ENCODE measurements around the gene BBX.

BBX gene

DNA sequence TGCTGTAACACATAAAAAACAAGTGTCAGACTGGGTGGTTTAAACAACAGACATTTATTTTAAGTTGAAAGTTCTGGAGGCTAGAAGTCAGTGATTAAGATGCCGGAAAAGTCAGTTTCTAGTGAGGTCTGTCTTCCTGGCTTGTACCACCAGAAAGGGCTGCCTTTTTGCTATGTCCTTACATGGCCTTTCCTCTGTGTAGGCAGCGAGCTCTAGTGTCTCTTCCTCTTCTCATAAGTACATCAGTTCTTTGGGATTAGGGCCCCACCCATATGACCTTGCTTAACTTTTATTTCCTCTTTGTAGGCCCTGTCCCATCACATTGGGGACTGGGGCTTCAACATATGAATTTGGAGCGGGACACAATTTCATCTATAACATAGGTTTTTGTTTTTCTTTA is 128.0 kb downstream of the BBX start:
- DNase-seq (ENCODE audit: low read depth in 3 of 3), result no peak

DNA sequence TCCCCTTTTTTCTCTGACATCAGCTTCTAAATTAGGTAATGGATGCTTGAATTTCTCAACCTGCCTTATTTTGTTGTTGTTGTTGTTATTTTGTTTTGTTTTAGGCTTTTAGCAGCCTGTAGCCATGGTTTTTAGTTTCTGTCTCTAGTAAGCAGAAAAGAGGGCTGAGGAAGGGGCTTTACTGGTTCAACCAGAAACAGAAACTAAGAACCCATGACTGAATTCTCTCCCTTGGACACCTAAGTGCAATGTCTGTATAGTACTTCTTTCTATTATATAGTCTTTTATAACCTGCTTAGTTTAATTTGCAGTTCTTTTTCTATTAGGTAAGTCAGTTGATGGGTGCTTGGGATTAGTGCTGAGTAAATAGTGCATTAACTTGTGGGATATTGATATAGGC is 129.0 kb downstream of the BBX start:
- DNase-seq (ENCODE audit: low read depth in 3 of 3), result no peak

DNA sequence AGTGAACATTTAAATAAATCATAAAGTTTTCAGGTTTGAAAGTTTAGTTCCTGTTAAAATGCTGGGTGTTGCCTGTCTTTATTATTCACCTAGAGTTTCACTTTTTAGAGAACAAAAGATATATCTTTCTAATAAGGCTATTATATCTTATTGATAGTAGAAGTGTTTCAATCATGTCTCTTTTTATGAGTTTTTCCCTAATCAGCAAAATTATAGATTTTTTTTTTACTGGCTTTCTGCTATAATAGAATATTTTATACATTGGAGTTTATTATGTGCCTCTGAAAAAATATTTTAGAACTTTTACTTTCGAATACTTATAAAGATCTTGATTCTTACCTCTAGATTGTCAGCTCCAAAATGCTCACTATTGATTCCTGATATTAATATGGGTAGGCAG is 131.5 kb downstream of the BBX start:
- no peak for DNase-seq (ENCODE audit: low read depth in 3 of 3)

DNA sequence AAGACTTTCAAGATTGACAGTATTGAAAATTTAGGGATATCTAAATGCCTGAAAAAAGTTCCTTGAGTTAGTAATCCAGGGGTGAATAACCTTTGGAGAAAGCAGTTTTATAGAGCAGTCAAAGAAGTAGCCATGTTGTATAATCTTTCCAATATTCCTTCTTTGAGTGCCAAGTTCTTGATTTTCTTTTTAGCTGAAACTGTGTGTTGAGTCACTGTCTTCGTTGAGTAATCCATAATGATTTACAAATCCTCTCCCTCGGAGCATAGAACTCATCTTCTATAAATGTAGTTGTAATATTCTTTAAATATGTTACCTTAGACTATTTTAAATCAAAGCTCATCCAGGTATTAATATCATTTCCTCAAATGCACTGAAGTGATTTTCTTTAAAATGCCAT is 135.2 kb downstream of the BBX start:
- no peak for DNase-seq (ENCODE audit: low read depth in 3 of 3)

DNA sequence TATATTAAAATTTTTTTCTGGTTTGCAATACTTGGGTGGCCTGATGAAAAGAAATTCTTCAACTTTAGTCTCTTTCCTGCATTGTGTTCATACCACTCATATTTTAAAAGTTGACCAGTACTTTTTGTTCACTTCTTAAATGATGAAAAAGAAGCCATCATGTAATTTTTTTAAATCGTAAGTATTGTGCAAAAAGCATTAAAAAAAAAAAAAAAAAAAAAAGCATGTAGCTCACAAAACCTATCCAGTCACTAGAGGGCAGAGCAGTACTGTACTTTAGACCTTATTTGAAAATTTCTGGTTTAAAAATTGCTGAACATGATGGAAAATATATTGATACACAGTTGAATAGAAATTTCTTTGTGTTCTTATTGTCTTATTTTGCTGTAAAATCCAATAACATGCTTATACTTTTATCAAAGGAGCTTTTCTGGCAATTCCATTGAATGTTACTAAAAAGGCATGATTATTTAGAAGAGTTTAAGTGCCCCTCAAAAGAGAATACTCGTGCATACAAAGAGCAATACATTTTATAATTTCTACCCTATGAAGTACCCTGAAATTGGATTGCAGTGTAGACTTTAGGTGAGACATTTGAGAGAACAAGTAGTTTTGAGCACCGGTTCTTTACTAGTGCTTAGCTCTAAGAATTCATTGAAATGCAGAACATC is 137.7 kb downstream of the BBX start:
- no peak for DNase-seq (ENCODE audit: low read depth in 3 of 3)

DNA sequence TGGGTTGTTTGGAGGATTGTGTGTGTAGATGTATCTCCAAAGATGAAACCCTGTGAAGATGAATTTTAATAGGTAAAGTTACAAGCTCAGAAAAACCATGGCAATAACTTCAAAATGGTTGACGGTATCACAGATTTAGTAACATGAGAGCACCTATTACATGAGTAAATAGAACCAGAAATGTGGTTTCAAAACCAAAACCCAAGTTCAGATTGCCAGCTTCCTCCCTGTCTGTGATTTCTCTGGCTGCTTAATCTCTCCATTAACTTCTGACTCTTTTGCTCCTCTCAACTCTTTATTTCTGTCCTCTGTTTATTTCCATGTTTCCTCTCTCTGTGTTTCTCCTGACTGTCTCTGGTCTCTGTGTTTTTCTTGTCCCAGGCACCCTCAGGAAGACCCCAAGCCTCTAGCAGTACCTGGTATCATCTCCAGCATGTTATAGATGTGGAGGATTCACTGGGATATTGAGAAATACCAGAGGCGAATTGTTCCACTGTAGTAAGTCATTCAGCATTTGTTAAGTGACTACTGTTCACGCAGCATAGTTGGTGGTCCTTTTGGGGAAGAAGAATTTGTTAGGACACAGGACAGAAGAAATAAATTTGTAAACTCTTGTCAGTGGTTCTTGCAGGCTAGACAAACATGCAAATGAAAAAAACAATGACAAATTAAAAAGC is 138.8 kb downstream of the BBX start:
- DNase-seq (ENCODE audit: low read depth in 3 of 3), result no peak

DNA sequence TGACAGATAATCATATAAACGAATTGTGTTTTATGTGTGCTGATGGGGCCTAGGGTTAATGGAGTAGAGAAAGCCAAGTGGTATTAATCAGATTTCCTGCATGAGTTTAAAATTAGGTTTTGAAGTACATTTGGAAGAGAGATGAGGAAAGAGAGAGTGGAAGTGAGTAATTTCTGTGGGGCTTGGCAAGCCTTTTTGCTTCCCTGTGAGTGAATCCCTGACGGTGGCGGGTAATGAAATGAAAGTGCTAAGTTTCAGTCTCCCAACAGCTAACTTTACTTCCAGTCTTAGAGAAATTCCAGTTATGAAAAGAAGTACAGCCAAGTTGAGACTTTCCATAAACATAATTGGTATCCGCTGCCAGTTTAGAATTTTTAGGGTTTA is 139.4 kb downstream of the BBX start:
- DNase-seq (ENCODE audit: low read depth in 3 of 3), result no peak

DNA sequence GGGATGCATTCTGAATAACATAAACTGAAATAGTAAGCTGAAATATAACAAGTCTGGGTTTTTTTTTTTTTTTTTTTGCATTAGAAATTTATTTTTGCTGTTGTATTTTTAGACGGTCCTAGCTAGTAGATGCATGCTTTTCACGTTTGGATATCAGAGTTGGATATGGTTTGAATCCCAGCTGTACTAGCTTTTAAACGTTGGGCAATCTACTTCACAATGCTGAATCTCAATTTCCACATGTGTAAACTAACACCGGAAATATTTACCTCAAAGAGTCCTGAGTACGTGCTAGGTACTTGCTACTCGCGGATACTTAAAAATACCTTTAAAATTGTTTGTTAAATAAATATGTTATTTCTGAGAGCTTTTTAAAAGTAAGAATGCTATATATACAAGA is 139.8 kb downstream of the BBX start:
- DNase-seq (ENCODE audit: low read depth in 3 of 3), result no peak

DNA sequence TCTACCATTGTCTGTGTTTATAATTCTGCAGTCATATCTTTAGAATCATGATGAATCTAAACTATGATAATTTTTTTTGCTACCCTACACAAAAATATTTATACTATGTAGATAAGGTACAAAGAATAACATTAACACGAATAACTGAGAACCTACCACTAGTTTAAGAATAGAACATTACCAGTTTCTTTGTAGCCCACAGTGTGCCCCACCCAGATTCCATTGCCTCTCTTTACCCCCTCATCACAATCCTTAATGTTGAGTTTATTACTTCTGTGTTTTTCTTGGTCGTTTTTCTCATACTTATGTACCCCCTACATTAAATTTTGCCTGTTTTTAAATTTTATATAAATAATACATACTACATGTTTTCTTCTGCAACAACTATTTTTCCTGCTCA is 140.5 kb downstream of the BBX start:
- DNase-seq (ENCODE audit: low read depth in 3 of 3), result no peak

DNA sequence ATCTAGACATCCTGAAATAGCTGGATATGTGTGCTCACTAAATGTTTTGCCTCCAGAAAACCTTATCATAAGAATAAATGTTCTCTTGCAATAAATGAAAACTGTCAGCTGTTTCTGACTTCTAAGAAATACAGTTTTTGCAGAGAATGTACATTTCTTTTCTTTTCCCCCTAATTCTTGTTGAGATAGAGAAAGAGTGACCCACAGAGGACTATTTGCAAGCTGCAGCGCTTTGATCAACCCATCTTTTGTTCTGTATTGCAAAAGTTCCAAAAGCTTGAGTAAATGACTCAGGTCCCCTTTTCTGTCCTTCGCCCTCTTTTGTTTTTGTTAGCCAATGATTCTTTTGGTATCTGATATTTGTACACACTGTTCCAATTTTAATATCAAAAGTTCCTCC is 141.9 kb downstream of the BBX start:
- no peak for DNase-seq (ENCODE audit: low read depth in 3 of 3)

DNA sequence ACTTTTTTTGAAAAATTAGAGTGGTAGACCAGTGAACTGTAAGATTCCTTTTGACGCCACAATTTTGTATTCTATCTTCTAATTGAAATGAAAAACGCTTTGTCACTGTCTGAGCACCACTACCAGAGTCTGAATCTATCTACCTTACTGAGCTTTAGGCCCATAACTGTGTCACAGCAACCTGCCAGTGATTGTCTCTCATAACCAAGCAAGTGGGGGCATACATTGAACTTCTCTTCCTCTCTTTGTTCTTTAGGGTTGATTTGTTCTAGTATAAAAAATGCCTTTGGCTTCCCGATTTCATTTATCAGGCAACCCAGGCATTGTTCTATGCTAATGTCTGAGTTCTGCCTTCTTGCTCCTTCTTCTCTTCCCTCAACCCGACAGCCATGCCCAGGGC is 142.6 kb downstream of the BBX start:
- no peak for DNase-seq (ENCODE audit: low read depth in 3 of 3)

DNA sequence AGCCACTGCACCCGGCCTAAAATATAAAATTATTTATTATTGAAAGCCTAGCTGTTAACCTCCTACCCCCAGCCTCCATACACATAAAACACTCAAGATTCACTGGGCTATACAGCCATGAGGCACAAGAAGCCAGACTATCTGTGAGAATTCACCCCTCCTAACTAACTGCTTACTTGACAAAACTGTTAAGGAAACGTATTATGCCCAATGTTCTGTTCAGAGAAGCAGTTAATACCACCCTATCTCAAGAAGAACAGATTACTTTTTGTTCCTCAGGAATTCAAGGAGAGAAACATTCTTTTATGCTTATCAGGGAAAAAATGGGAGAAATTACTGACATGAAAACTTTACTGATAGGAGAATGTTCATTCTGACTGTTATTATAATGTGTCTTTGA is 144.1 kb downstream of the BBX start:
- no peak for DNase-seq (ENCODE audit: low read depth in 3 of 3)

DNA sequence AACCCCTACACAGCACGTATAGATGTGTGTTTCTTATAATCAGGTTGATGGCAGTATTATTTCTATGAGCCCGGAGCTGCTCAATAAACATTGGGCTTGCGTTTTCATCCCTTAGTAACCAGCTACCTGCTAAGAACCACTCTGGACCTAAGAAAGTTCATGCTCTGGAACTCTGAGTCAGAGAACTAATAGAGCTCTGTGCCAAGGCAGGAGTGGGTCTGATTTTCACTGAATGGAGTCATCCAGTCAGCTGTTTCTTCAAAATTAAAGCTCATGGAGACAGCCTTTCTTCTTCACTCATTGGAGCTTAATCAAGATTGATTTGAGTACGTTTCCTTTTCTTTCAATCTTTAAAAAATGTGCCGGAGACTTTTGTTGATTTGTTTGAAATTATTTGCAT is 145.7 kb downstream of the BBX start:
- DNase-seq (ENCODE audit: low read depth in 3 of 3), result no peak

DNA sequence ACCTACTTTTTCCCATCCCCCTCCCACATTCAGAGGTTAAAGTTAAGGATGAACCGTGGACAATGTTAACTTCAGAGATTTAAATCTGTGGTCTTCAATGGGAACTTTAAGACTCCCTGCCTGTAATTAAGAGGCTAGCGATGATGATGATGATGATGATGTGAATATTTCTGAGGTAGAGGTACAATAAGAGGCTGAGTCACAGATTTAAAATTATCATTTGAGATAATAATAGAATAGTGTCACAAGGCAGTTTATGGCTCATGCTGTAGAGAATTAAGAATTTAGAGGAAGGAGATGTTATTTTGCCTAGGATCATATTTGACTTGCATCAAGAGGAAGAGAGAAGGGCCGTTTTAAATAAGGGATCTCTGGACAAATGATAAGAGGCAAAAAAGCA is 146.2 kb downstream of the BBX start:
- DNase-seq (ENCODE audit: low read depth in 3 of 3), result no peak

DNA sequence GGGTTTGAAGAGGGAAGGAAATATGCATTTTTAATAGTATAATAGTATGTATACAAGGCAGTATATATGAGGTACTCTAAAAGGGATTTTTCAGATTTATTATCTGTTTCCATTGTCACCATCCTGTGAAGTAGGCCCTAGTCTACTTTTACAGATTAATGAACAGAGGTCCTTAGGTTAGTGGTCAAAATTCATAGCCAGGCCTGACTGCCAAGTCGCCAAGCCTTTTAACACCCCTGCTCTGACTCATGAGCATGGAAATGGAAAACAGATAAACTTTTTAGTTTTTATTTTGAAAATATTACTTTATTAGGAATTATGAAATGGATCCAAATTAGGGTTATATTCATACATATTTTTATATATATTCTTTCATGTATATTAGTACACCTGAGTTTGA is 146.9 kb downstream of the BBX start:
- DNase-seq (ENCODE audit: low read depth in 3 of 3), result no peak

DNA sequence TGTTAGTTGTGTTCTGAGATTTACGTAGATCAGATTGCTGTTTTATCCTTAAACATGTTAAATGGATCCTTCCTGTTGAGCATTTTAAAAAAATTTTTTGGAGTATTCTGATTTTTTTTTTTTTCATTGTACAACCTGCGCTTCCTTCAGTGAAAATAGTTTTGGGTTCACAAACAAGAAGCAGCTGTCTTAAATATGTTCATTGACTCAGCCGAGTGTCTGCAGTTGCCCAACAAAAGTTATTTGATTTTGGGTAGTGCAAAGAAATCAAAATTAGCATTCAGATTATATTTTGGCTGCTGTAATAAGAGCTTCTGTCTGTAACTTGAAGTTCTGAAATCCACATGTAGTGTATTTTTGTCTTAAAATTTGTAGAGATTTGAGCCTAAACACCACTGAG is 148.2 kb downstream of the BBX start:
- DNase-seq (ENCODE audit: low read depth in 3 of 3), result no peak

DNA sequence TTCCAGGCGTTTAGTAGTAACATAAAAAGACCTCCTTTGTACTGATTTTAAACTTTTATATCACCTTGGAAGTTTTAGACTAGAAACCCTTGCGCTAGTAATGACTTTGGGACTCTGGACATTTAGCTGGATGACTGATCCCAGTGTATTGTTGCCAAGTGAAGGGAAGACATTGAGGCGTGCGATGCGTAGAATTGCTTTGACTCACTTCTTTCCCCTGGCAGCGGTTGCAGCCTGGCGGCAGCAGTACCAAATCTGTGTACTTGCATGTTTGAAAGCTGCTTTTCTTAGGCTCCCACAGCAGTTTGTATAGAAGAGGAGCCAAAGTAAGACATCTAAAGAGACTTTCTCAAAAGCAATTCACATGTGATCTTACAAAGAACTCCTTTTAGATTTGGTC is 151.6 kb downstream of the BBX start:
- DNase-seq (ENCODE audit: low read depth in 3 of 3), result no peak

DNA sequence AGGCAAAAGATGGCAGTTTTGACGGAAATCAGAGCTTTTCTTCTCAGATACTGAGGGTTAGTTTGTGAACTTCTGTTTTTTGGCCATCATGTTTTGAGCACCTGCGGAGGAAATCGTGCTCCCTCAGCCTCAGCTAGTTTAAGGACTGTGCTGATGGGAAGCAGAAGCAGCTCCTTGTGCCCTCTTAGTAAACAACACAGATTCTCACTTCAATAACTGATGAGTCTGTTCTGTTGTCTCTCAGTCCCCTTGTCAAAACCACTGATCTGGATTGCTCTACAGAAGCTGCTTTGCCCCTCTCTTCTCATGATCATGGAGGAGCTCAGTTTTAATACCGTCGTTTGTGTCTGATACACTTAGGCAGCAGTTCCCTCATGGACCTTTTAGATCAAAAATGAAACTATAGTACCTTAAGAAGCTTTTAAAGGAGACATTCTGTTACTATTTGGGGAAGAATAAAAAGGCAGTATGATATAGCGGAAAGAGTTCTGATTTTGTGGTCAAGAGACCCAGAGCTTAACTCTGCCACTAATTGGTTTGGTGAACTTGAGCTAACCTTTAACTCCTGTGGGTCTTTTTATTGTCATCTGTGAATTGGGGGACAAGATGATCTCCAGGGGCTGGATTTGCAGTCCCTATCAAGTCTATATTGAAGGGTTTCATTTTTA is 152.6 kb downstream of the BBX start:
- DNase-seq (ENCODE audit: low read depth in 3 of 3), result no peak

DNA sequence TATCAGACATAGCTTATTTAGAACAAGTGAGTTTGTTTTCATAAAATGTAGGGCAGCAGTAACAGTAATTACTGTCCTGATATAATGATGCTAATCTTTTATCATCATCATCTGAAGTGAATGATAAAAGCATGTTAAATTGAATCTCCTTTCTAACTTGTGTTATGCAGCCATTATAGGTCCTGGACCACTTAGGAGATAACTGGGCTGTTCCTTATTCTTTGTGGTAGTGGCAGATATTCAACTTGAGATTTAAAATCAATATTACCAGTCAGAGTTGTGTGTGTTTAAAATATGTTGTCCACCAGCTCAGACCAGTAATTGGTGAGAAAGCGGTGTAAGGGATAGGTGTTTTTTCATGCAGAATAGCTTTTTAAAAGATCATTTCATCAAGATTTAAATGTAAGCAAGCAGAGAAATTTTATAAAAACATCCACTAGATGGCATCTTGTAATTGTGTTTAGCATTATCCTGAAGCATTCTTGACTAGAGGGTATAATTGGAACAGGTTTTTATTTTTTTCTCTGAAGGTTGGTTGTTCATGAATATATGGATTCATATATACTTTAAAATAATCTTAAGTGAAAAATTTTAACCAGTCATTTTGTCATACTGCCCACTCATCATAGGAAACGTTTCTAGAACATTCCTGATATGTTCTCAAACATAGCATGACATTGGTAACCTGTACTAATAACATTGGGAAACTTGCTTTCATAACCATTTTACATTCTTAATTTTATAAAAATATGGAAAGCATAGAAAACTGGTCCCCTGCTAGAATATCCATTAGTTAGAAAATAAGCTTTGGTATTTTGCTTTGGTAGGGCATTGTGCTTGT is 153.9 kb downstream of the BBX start:
- DNase-seq (ENCODE audit: low read depth in 3 of 3), result no peak

DNA sequence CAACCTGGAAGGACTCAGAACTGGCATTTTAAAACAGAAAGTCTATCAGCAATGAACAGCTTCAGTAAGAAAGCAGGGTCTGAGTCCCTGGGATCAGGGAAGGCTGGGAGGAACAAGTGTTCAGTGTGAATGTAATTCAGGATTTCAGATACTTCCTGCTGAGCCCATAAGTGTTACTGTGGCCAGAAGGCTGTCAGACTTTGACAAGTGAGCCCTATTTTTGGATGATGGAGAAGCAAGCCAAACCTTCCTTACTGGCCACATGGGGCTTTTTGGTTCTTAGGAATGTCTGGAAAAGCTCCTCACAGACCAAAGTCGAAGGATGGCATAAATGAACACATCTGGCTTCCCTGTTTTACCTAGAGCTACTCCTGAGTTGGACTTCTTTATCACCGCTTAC is 157.2 kb downstream of the BBX start:
- DNase-seq (ENCODE audit: low read depth in 3 of 3), result no peak

DNA sequence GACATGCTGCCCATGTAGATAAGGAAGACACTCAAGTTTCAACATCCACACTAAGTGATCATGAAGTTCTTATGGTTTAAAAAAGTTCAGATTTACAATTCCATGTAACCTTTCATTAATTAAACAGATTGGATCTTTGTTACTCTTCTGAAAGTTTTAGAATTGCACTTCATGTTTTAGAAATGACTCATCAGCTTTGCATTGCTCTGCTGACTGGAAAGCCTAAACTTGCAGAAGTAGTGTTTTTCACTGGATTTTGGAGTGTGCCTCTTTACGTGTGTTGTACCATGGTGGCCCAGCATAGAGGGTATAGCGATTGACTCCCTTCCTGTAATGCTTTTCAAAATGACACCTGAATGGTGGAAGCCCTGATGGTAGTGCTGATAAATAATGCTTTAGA is 157.9 kb downstream of the BBX start:
- DNase-seq (ENCODE audit: low read depth in 3 of 3), result no peak

DNA sequence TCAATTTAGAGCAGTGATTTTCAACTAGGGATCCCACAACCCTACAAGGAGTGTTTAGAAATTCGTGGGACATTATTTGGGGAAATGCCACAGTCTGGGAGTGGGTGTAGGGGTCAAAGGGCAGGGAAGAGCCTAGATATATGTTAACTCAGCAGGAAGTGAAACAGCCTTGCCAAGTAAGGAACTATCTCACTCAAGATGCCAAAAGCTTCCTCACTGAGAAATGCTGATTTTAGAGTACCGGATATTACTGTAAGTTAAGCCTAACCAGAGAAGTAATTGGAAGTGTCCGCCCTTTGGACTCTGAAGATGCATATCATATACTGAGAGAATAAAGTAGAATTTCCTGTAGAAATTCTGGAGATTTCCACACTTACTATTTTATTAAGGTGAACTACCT is 158.6 kb downstream of the BBX start:
- no peak for DNase-seq (ENCODE audit: low read depth in 3 of 3)

DNA sequence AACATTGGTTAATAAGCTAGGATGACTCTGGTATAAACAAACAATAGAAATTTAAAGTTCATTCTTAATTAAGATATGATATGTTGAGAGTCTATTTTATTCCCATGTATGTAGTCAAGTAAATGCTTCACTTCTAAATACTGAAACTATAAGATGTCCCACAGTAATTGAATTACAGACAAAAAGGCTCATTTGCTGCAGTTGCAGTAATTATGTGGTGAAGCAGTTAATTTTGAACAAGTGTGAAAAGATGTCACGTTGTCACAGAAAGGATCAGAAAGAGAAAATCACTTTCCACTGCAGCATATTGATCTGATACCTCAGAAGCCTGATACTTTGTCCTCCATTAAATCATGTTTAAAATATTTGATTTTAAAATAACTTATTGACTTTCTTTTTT is 159.8 kb downstream of the BBX start:
- DNase-seq (ENCODE audit: low read depth in 3 of 3), result no peak

Data from stimulated activated CD4-positive, alpha-beta T cell treated with anti-CD3 and anti-CD28 coated beads, TNF-alpha, amount 100 ng/mL, for 48 hours (primary cell).